Liver (tissue), 3 donors: ENCODE measurements around the gene EXD3.
A peak's percentile ranks its signal among the peaks of the same experiment; 100 is the strongest.

Experiments
- ATF3 ChIP-seq: IDR thresholded peaks from 2 replicates; pipeline ENCODE4 v1.6.1; 2016; ENCODE audit warnings: antibody characterized with exemption
- CTCF ChIP-seq: fragments of 150-350 bp; IDR thresholded peaks from 2 replicates; pipeline ENCODE4 v1.5.1; 2017; ENCODE audit warnings: improper control_type of control experiment, low read depth, low read length; ENCODE audit not compliant: missing input control
- FOXA1 ChIP-seq: IDR thresholded peaks from 2 replicates; pipeline ENCODE4 v1.6.1; 2016; ENCODE audit warnings: antibody characterized with exemption
- JUND ChIP-seq, 2 donors: IDR thresholded peaks; 2 replicates each; pipeline ENCODE4 v1.6.1; 2016; ENCODE audit warnings: antibody characterized with exemption in 2 of 2
- MAX ChIP-seq: IDR thresholded peaks from 2 replicates; pipeline ENCODE4 v1.6.1; 2016; ENCODE audit warnings: antibody characterized with exemption
- REST ChIP-seq: IDR thresholded peaks from 2 replicates; pipeline ENCODE4 v1.6.1; 2016; ENCODE audit warnings: antibody characterized with exemption, mild to moderate bottlenecking
- SP1 ChIP-seq: IDR thresholded peaks from 2 replicates; pipeline ENCODE4 v1.6.1; 2018; ENCODE audit warnings: antibody characterized with exemption, mild to moderate bottlenecking
- donor health status: healthy.
- donor health status: healthy.

GRCh38 chr9:137294091-137294680 lies 128.8 kb downstream of the EXD3 start:
- no peak for TF ChIP-seq CTCF
- TF ChIP-seq MAX, result peak; percentile 26
- TF ChIP-seq JUND (IDR thresholded peaks at IDR 0.05), result no peak
- no peak for TF ChIP-seq FOXA1
- no peak for TF ChIP-seq ATF3
- no peak for TF ChIP-seq SP1
- TF ChIP-seq REST, result no peak
